Sigmoid colon (tissue), 7 donors: ENCODE results near the gene BPNT1. TPM values are rescaled to one million over a fixed set of nuclear protein-coding genes. Genes with fewer than 3 reads are reported as not detected.
"Not testable (repeated sequence)": the region's sequence is repeated elsewhere in the genome, so short reads cannot be mapped to it uniquely, and the experiment has no call there.

ENCODE experiments used
- DNase-seq: peaks from one replicate; pipeline ENCODE4 v3.0.0-alpha.2; 2019
- H3K27ac ChIP-seq, 4 donors: fragments of 200-600 bp; sonication (generic); one replicate each; pipeline ENCODE4 v1.5.1; 2016 to 2019; ENCODE audit warnings: mild to moderate bottlenecking in 1 of 4
- H3K27me3 ChIP-seq, 3 donors: fragments of 200-600 bp; sonication (generic); one replicate each; pipeline ENCODE4 v1.5.1; 2019; ENCODE audit warnings: mild to moderate bottlenecking in 1 of 3
- H3K36me3 ChIP-seq, 4 donors: fragments of 200-600 bp; sonication (generic); one replicate each; pipeline ENCODE4 v1.5.1; 2016 to 2019
- H3K4me1 ChIP-seq, 4 donors: fragments of 200-600 bp; sonication (generic); one replicate each; pipeline ENCODE4 v1.5.1; 2017 to 2019
- H3K4me3 ChIP-seq, 4 donors: fragments of 200-600 bp; sonication (generic); one replicate each; pipeline ENCODE4 v1.5.1; 2017 to 2019; ENCODE audit warnings: mild to moderate bottlenecking in 2 of 4, moderate library complexity in 1 of 4
- H3K9me3 ChIP-seq, 4 donors: fragments of 200-600 bp in 3 of 4; sonication (generic) in 3 of 4; one replicate each; pipeline versions ENCODE4 v1.5.1 to v1.6.1; 2013 to 2019
- CTCF ChIP-seq, 4 experiments: fragments of 450-650 bp in 3 of 4; fragments of 200-600 bp in 1 of 4; IDR thresholded peaks; one replicate each; pipeline ENCODE4 v1.5.1; 2016 to 2019; ENCODE audit warnings: antibody characterized with exemption in 4 of 4, mild to moderate bottlenecking in 3 of 4, moderate library complexity in 2 of 4
- EP300 ChIP-seq, 4 donors: sonication (generic); formaldehyde crosslinking; IDR thresholded peaks; one replicate each; pipeline ENCODE4 v1.6.1; 2017; ENCODE audit warnings: antibody characterized with exemption in 4 of 4
- POLR2A ChIP-seq, 2 donors: fragments of 450-650 bp; IDR thresholded peaks; one replicate each; pipeline ENCODE4 v1.6.1; 2016; ENCODE audit warnings: antibody characterized with exemption in 2 of 2, mild to moderate bottlenecking in 2 of 2, moderate library complexity in 2 of 2
- POLR2AphosphoS5 ChIP-seq, 4 donors: sonication (generic); formaldehyde crosslinking; IDR thresholded peaks; one replicate each; pipeline ENCODE4 v1.6.1; 2017; ENCODE audit warnings: antibody characterized with exemption in 4 of 4
- WGBS, 2 donors: extraction: QIAGEN DNeasy Blood & Tissue Kit; methylation state at CpG; one replicate each; pipeline ENCODE4 v1.1.7; 2013; 5-methylcytosine and 5-hydroxymethylcytosine counted together
- intact Hi-C: fragments of 100-400 bp; cut with DNase I; formaldehyde crosslinking; loops from one replicate; pipeline ENCODE4 v1.15.1; 2023
- polyA plus RNA-seq, 3 donors: library from polyadenylated mRNA; stranded (reverse); fragments of 200-250 nt; gene quantifications; one replicate each; pipeline ENCODE4 v1.2.3, GENCODE V29; 2013
- total RNA-seq, 4 donors: library from RNA; depleted of rRNA; stranded (reverse); fragments of >200 nt; gene quantifications; one replicate each; pipeline ENCODE4 v1.1.0, GENCODE V29; 2016
- donor health status: healthy with polysubstance abuse.
- donor health status: Bipolar disorder and iron deficiency.
- donor health status: healthy.

Gene BPNT1
- total and polyA plus RNA-seq, 7 donors: 13.3 to 92.9 (median 19.7) TPM

- intact Hi-C loops: no loop called here
- no peaks in the 10 kb centered on the region for H3K9me3 ChIP-seq
- TF ChIP-seq POLR2AphosphoS5 (IDR thresholded peaks at IDR 0.05): no peak
- no peak for TF ChIP-seq EP300 (IDR thresholded peaks at IDR 0.05)
- no peak for TF ChIP-seq POLR2A (IDR thresholded peaks at IDR 0.05)
- no peak overlapping the region for H3K27ac ChIP-seq
- peaks cover 0 to 12% (median 3%) of the 10 kb centered on the region in 4 donors for H3K4me1 ChIP-seq
- WGBS, 2 donors: 33 to 70% methylated on average over 8 of the region's 8 CpGs
- peaks cover 0 to 15% (median 0%) of the 10 kb centered on the region in 4 donors for H3K36me3 ChIP-seq
- H3K27me3 ChIP-seq: no peaks in the 10 kb centered on the region
- DNase-seq: no peak
- no peak overlapping the region for H3K4me3 ChIP-seq
Observed at GRCh38 chr1:220121791-220122530, 32.4 kb upstream of the BPNT1 start.

- TF ChIP-seq CTCF (IDR thresholded peaks at IDR 0.05) (no peak), EP300 (IDR thresholded peaks at IDR 0.05) (no peak), POLR2AphosphoS5 (IDR thresholded peaks at IDR 0.05) (no peak), POLR2A (IDR thresholded peaks at IDR 0.05) (no peak)
- DNase-seq: no peak
- Histone ChIP-seq H3K4me3 (no peak overlapping the region), H3K27me3 (no peaks in the 10 kb centered on the region), H3K27ac (no peak overlapping the region), H3K36me3 (peaks cover 0 to 34% (median 1%) of the 10 kb centered on the region in 4 donors), H3K9me3 (no peaks in the 10 kb centered on the region), H3K4me1 (peaks cover 0 to 4% (median 0%) of the 10 kb centered on the region in 4 donors)
- intact Hi-C loops: no loop called here
- 18 to 75% methylated on average over 6 of the region's 6 CpGs for WGBS, 2 donors
Observed at GRCh38 chr1:220119043-220119512, 29.5 kb upstream of the BPNT1 start.

- no peak overlapping the region for H3K4me3 ChIP-seq
- no peaks in the 10 kb centered on the region for H3K9me3 ChIP-seq
- H3K36me3 ChIP-seq: peaks cover 0 to 82% (median 21%) of the 10 kb centered on the region in 4 donors
- intact Hi-C loops: no loop called here
- no peak for DNase-seq
- no peak for TF ChIP-seq EP300 (IDR thresholded peaks at IDR 0.05)
- no peak for TF ChIP-seq POLR2A (IDR thresholded peaks at IDR 0.05)
- no peak for TF ChIP-seq CTCF (IDR thresholded peaks at IDR 0.05)
- no peak for TF ChIP-seq POLR2AphosphoS5 (IDR thresholded peaks at IDR 0.05)
- H3K4me1 ChIP-seq: no peaks in the 10 kb centered on the region
- no peaks in the 10 kb centered on the region for H3K27me3 ChIP-seq
- 71 to 78% methylated on average over 5 of the region's 5 CpGs for WGBS, 2 donors
- no peak overlapping the region for H3K27ac ChIP-seq
Observed at GRCh38 chr1:220113136-220113695, 23.6 kb upstream of the BPNT1 start.

- H3K27ac ChIP-seq, H3K27me3 ChIP-seq, H3K4me3 ChIP-seq, H3K4me1 ChIP-seq, intact Hi-C loops, H3K9me3 ChIP-seq, DNase-seq: not testable (repeated sequence)
- 97 to 98% methylated on average over 4 of the region's 4 CpGs for WGBS, 2 donors
- H3K36me3 ChIP-seq: peaks cover 0 to 88% (median 24%) of the 10 kb centered on the region in 4 donors
Observed at GRCh38 chr1:220112600-220112999, 23.0 kb upstream of the BPNT1 start.

GRCh38 chr1:220110473-220110872 is 20.9 kb upstream of the BPNT1 start:
- peaks cover 9 to 95% (median 38%) of the 10 kb centered on the region in 4 donors for H3K36me3 ChIP-seq
- H3K27me3 ChIP-seq, H3K27ac ChIP-seq, intact Hi-C loops, DNase-seq, H3K4me3 ChIP-seq, H3K9me3 ChIP-seq, H3K4me1 ChIP-seq: not testable (repeated sequence)
- 92 to 94% methylated on average over 6 of the region's 6 CpGs for WGBS, 2 donors

GRCh38 chr1:220099826-220100225 is 10.2 kb upstream of the BPNT1 start:
- Histone ChIP-seq H3K36me3 (peaks cover 0 to 86% (median 35%) of the 10 kb centered on the region in 4 donors), H3K27me3 (no peaks in the 10 kb centered on the region), H3K4me3 (no peak overlapping the region), H3K9me3 (no peaks in the 10 kb centered on the region), H3K4me1 (peaks cover 0 to 13% (median 10%) of the 10 kb centered on the region in 4 donors), H3K27ac (no peak overlapping the region)
- intact Hi-C loops: no loop called here
- TF ChIP-seq POLR2AphosphoS5 (IDR thresholded peaks at IDR 0.05) (no peak), CTCF (IDR thresholded peaks at IDR 0.05) (no peak)
- no peak for DNase-seq
